ENCODE data around the gene LRRC57. TPM values are rescaled to one million over a fixed set of nuclear protein-coding genes. Genes with fewer than 3 reads are reported as not detected.

LRRC57 gene
- total and polyA plus RNA-seq, 2 donors (not counting 3 experiments of a cell fraction or from before 2014, with no cell fraction given): 13.4 to 39.2 TPM

- H3K4me1 ChIP-seq (ENCODE audit: control insufficient read depth, extremely low read depth, insufficient read depth, low read length): no peaks in the 10 kb centered on the region
- CTCF ChIA-PET: no interaction called here
- no peak for DNase-seq (ENCODE audit: low read depth, low spot score)
- no peaks in the 10 kb centered on the region for H3K79me2 ChIP-seq (ENCODE audit: control insufficient read depth, insufficient read depth, low read length)
- no peak overlapping the region for H3K9ac ChIP-seq (replicated peaks; ENCODE audit: extremely low read depth, insufficient read depth, low read length)
- TF ChIP-seq MAX (IDR thresholded peaks at IDR 0.05; ENCODE audit: insufficient read depth, insufficient read length) (no peak), POLR2A (IDR thresholded peaks at IDR 0.05; ENCODE audit: low read depth, low read length) (no peak), GATA2 (IDR thresholded peaks at IDR 0.05; ENCODE audit: insufficient read depth, insufficient read length, low read depth, low read length) (no peak), JUN (IDR thresholded peaks at IDR 0.05; ENCODE audit: borderline replicate concordance, insufficient read depth, insufficient read length, low read depth) (no peak), CTCF (IDR thresholded peaks at IDR 0.05; ENCODE audit: extremely low read depth in 1 of 2, insufficient read depth in 1 of 2, low read depth in 1 of 2, low read length in 2 of 2) (no peak), MYC (IDR thresholded peaks at IDR 0.05; ENCODE audit: low read depth, low read length) (no peak), EZH2 (IDR thresholded peaks at IDR 0.05; ENCODE audit: borderline replicate concordance, low read depth, low read length, severe bottlenecking) (no peak), FOS (IDR thresholded peaks at IDR 0.05; ENCODE audit: borderline replicate concordance, insufficient read depth, low read length) (no peak), POLR2AphosphoS5 (IDR thresholded peaks at IDR 0.05; ENCODE audit: insufficient read depth, low read depth, low read length) (no peak)
- no peaks in the 10 kb centered on the region for H4K20me1 ChIP-seq (replicated peaks; ENCODE audit: control insufficient read depth, extremely low read depth, insufficient read depth, low read length)
- no peak overlapping the region for H3K27ac ChIP-seq (ENCODE audit: insufficient read depth, low read depth, low read length)
- H3K27me3 ChIP-seq (ENCODE audit: control insufficient read depth in 2 of 2, insufficient read depth in 2 of 2, low read length in 2 of 2): no peaks in the 10 kb centered on the region
- H2AFZ ChIP-seq (ENCODE audit: low read depth, low read length): no peak overlapping the region
- no peaks in the 10 kb centered on the region for H3K36me3 ChIP-seq (ENCODE audit: control insufficient read depth in 2 of 2, extremely low read depth in 1 of 2, insufficient read depth in 2 of 2, low read length in 2 of 2)
- H3K4me3 ChIP-seq (replicated peaks in 1 of 3; ENCODE audit: insufficient read depth in 1 of 3, low read depth in 1 of 3, low read length in 3 of 3): no peak overlapping the region
- no peaks in the 10 kb centered on the region for H3K9me3 ChIP-seq (replicated peaks; ENCODE audit: control insufficient read depth, insufficient read depth, low read length)
- no peaks in the 10 kb centered on the region for H3K9me1 ChIP-seq (replicated peaks; ENCODE audit: control insufficient read depth, extremely low read depth, insufficient read depth, low read length)
- BruUV-seq (replicated peaks): no TSS peak
- dilution Hi-C loops (cut with MboI; ENCODE audit: extremely low pct_ligation_motif_present, low sequenced_read_pairs): no loop called here
- no peak for FAIRE-seq
- intact Hi-C loops (cut with micrococcal nuclease): no loop called here
- no peak overlapping the region for H3K4me2 ChIP-seq (ENCODE audit: insufficient read depth, low read length)
- POLR2A ChIA-PET: no interaction called here
These were observed 45.5 kb upstream of the LRRC57 start for GRCh38 chr15:42594095-42594494.
